ENCODE measurements around the gene NHERF1. TPM values are rescaled to one million over a fixed set of nuclear protein-coding genes. Genes with fewer than 3 reads are reported as not detected.

The NHERF1 gene
- total and polyA plus RNA-seq, 2 of the 4 experiments (the other 2 are of a cell fraction) = 3.8 to 11.8 TPM

- Histone ChIP-seq H3K9me1 (ENCODE audit: insufficient read depth, low read length) (0 out of 2 replicates have a peak, but pooled peaks cover 6% of the 10 kb centered on the region), H3K14ac (replicated peaks; ENCODE audit: low read depth, low read length) (no peak overlapping the region), H3K27me3 (ENCODE audit: control insufficient read depth, insufficient read depth, low read length) (no peaks in the 10 kb centered on the region), H3K79me1 (ENCODE audit: low read depth in 1 of 2, low read length in 2 of 2) (peaks cover 0 to 10% of the 10 kb centered on the region in 2 experiments; a peak in 2 of 4 replicates), H3K4ac (ENCODE audit: low read depth, low read length) (no peak overlapping the region), H2BK120ac (ENCODE audit: low read depth, low read length) (no peak overlapping the region), H3K9ac (ENCODE audit: low read depth, low read length) (no peak overlapping the region), H3K18ac (ENCODE audit: low read depth, low read length) (no peak overlapping the region), H3K4me2 (ENCODE audit: low read depth, low read length) (no peak overlapping the region), H4K5ac (ENCODE audit: low read depth, low read length) (no peak overlapping the region), H3K23ac (ENCODE audit: low read depth, low read length) (no peak overlapping the region), H2BK20ac (ENCODE audit: low read depth, low read length) (no peak overlapping the region), H2AK9ac (replicated peaks; ENCODE audit: low read depth, low read length, poor library complexity) (no peak overlapping the region), H3K56ac (ENCODE audit: extremely low read depth, insufficient read depth, low read length) (no peak overlapping the region), H2AFZ (replicated peaks; ENCODE audit: low read length, poor library complexity) (peak overlapping the region; percentile 21), H3K27ac (ENCODE audit: insufficient read depth, low read length) (no peak overlapping the region), H4K91ac (ENCODE audit: insufficient read depth, low read depth, low read length) (no peak overlapping the region), H3K4me1 (ENCODE audit: control insufficient read depth, insufficient read depth, low read length) (peaks cover 25% of the 10 kb centered on the region), H4K20me1 (ENCODE audit: insufficient read depth, low read length) (peaks cover 8% of the 10 kb centered on the region), H2BK15ac (ENCODE audit: low read depth, low read length) (no peak overlapping the region), H3K9me3 (ENCODE audit: control insufficient read depth, insufficient read depth, low read length) (no peaks in the 10 kb centered on the region), H2AK5ac (ENCODE audit: low read depth, low read length) (no peak overlapping the region), H3K36me3 (ENCODE audit: control insufficient read depth, insufficient read depth, low read length) (no peaks in the 10 kb centered on the region), H4K8ac (ENCODE audit: low read depth in 2 of 2, low read length in 2 of 2) (no peak overlapping the region), H3K4me3 (ENCODE audit: insufficient read depth, low read depth, low read length) (no peak overlapping the region), H2BK5ac (ENCODE audit: low read depth, low read length, poor library complexity, severe bottlenecking) (no peak overlapping the region)
- DNase-seq (no peak), ATAC-seq (ENCODE audit: low read depth) (no peak)
- in situ Hi-C loops (cut with MboI; ENCODE audit: low sequenced_read_pairs) = no loop called here
- POLR2A ChIA-PET (ENCODE audit: unreplicated experiment) = no interaction called here
- dilution Hi-C loops (cut with HindIII; ENCODE audit: low sequenced_read_pairs, unreplicated experiment) = no loop called here
- intact Hi-C loops (cut with micrococcal nuclease) = no loop called here
- CTCF ChIA-PET = interaction anchor here (1.0 kb wide), 1 partner anchor 11 kb away, joined by 4 read pairs; no protein-coding TSS in a partner anchor
- WGBS, 2 experiments (ENCODE audit: extremely low coverage in 2 of 2, insufficient read length in 1 of 2) = 29% methylated on average over 1 of the region's 10 CpGs; no CpG with 5 or more reads in 1 of the 2 experiments
- TF ChIP-seq MXI1 (IDR thresholded peaks at IDR 0.05; ENCODE audit: borderline replicate concordance, low read depth, low read length) (no peak), RAD21 (IDR thresholded peaks at IDR 0.05; ENCODE audit: low read length) (no peak), BHLHE40 (IDR thresholded peaks at IDR 0.05; ENCODE audit: low read depth, low read length) (no peak), POLR2A (IDR thresholded peaks at IDR 0.05; ENCODE audit: low read depth, low read length) (no peak), MAZ (IDR thresholded peaks at IDR 0.05; ENCODE audit: borderline replicate concordance, low read depth, low read length) (no peak), NFE2L2 (IDR thresholded peaks at IDR 0.05; ENCODE audit: low read depth, low read length) (no peak), RFX5 (IDR thresholded peaks at IDR 0.05; ENCODE audit: low read depth, low read length) (no peak), CHD1 (IDR thresholded peaks at IDR 0.05; ENCODE audit: low read depth, low read length) (no peak), FOS (IDR thresholded peaks at IDR 0.05; ENCODE audit: low read depth, low read length) (no peak), SMC3 (IDR thresholded peaks at IDR 0.05; ENCODE audit: low read depth, low read length) (no peak), RCOR1 (IDR thresholded peaks at IDR 0.05; ENCODE audit: insufficient replicate concordance, low read length) (no peak)
- TF ChIP-seq, protein P1, sequence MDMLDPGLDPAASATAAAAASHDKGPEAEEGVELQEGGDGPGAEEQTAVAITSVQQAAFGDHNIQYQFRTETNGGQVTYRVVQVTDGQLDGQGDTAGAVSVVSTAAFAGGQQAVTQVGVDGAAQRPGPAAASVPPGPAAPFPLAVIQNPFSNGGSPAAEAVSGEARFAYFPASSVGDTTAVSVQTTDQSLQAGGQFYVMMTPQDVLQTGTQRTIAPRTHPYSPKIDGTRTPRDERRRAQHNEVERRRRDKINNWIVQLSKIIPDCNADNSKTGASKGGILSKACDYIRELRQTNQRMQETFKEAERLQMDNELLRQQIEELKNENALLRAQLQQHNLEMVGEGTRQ (IDR thresholded peaks at IDR 0.05; ENCODE audit: low read depth, low read length) = no peak
- TF ChIP-seq, protein P2, sequence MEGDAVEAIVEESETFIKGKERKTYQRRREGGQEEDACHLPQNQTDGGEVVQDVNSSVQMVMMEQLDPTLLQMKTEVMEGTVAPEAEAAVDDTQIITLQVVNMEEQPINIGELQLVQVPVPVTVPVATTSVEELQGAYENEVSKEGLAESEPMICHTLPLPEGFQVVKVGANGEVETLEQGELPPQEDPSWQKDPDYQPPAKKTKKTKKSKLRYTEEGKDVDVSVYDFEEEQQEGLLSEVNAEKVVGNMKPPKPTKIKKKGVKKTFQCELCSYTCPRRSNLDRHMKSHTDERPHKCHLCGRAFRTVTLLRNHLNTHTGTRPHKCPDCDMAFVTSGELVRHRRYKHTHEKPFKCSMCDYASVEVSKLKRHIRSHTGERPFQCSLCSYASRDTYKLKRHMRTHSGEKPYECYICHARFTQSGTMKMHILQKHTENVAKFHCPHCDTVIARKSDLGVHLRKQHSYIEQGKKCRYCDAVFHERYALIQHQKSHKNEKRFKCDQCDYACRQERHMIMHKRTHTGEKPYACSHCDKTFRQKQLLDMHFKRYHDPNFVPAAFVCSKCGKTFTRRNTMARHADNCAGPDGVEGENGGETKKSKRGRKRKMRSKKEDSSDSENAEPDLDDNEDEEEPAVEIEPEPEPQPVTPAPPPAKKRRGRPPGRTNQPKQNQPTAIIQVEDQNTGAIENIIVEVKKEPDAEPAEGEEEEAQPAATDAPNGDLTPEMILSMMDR (conservative IDR thresholded peaks at IDR 0.05; ENCODE audit: low read depth, low read length) = no peak
- BruUV-seq (replicated peaks) = no TSS peak
Observed at GRCh38 chr17:74759941-74760340, 11.5 kb downstream of the NHERF1 start.
